HPDE6-E6E7 (cell line): ENCODE data around the gene PARD6B.
"Not testable (repeated sequence)": the region's sequence is repeated elsewhere in the genome, so short reads cannot be mapped to it uniquely, and the experiment has no call there.

Experiments used
- DNase-seq: peaks from one replicate; pipeline ENCODE4 v3.0.0; 2011; ENCODE audit warnings: missing footprints; ENCODE audit errors: extremely low spot score

PARD6B gene

DNA sequence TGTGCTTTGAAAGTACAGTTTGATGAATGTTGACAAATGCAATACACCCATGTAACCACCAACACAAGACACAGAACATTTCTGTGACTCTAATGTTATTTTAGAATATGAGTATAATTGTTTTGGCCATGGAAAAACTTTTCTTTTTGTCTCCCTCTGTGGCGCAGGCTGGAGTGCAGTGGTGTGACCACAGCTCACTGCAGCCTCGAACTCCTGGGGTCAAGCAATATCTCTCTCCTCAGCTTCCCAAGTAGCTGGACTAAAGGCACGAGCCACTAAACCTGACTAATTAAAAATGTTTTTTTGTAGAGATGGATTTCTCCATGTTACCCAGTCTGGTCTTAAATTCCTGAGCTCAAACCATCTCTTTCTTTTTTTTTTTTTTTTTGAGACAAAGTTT is 43.1 kb downstream of the PARD6B start:
- no peak for DNase-seq

GRCh38 chr20:50776122-50776817 is 44.9 kb downstream of the PARD6B start:
- no peak for DNase-seq

DNA sequence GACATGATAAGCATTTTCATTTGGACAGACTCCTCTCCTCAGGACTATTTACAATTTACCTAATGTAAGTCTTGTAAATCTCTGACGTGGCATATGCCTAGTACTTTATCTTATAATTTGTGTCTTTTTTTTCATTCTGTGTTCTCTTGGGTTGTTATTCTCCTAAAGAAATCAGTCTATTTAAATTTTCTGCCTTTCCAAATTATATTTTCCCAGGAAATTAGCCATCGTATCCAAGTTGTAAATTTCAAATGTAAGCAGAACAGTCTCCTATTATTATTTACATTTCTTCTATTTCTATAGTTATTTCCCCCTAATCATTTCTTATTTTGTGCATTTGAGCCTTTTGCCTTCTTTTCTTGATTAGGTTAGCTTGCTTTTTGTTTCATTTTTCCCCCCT is 46.0 kb downstream of the PARD6B start:
- no peak for DNase-seq

- not testable (repeated sequence) for DNase-seq
These were observed 47.6 kb downstream of the PARD6B start for GRCh38 chr20:50778994-50779393.

DNA sequence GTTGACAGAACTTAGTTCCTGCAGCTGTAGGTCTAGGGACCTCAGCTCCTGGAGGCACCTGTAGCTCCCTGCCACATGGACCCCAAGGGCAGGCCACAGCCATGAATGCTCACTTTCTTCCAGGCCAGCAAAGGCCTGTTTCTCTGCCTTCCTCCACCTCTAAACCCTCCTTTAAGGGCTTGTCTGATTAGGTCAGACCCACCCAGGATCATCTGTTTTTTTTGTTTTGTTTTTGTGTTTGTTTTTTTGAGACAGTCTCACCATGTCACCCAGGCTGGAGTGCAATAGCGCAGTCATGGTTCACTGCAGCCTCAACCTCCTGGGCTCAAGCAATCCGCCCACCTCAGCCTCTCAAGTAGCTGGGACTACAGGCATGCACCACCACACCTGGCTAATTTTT is 52.0 kb downstream of the PARD6B start:
- DNase-seq, result no peak

DNA sequence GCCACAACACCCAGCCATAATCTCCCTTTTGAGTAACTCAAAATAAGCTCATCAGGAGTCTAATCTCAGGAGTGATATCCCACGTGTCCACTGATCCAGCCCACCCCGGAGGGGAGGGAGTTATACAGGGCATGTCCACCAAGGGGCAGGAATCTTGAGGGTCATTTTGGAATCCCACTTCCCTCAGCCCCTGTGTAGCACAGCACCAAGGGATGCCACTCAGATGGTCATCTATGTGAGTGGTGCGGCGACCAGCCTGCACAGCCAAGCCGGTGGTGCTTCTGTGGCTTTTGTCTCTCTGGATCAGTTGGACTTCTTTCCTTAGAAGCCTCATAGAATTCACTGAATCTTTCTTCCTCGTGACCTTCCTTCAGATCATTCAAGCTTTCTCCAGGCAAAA is 52.5 kb downstream of the PARD6B start:
- no peak for DNase-seq

DNA sequence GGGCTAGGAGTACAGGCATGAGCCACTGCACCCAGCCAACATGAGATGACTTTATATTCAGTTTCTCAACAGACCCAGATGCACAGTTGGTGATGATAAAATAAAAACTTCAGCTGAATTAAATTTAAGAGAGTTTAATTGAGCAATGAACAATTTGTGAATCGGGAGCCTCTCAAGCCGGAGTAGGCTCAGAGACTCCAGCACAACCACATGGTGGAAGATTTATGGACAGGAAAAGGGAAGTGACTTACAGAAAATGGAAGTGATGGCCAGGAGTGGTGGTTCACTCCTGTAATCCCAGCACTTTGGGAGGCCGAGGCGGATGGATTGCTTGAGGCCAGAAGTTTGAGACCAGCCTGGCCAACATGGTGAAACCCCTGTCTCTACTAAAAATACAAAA is 53.1 kb downstream of the PARD6B start:
- no peak for DNase-seq

DNA sequence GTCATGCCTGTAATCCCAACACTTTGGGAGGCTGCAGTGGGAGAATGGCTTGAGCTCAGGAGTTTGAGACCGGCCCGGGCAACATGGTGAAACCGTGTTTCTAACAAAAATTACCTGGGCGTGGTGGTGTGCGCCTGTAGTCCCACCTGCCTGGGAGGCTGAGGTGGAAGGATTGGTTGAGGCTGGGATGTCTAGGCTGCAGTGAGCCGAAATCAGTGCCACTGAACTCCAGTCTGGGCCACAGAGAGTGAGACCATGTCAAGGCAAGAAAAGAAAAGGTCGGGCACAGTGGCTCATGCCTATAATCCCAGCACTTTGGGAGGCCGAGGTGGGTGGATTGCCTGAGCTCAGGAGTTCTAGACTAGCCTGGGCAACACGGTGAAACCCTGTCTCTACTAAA is 55.3 kb downstream of the PARD6B start:
- no peak for DNase-seq

DNA sequence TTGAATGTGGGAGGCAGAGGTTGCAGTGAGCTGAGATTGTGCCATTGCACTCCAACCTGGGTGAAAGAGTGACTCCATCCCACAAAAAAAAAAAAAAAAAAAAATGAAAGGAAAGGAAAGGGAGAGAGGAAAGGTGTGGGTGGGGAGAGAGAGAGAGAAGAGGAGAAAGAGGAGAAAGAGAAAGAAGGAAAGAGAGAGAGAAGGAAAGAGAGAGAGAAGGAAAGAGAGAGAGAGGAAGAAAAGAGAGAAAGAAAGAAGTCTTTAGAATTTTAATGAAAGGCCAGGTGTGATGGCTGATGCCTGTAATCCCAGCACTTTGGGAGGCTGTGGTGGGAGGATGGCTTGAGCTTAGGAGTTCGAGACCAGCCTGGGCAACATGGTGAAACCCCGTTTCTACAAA is 55.8 kb downstream of the PARD6B start:
- no peak for DNase-seq

GRCh38 chr20:50788045-50788991 is 56.9 kb downstream of the PARD6B start:
- DNase-seq, result peak; percentile 92

GRCh38 chr20:50789968-50790650 is 58.7 kb downstream of the PARD6B start:
- no peak for DNase-seq

DNA sequence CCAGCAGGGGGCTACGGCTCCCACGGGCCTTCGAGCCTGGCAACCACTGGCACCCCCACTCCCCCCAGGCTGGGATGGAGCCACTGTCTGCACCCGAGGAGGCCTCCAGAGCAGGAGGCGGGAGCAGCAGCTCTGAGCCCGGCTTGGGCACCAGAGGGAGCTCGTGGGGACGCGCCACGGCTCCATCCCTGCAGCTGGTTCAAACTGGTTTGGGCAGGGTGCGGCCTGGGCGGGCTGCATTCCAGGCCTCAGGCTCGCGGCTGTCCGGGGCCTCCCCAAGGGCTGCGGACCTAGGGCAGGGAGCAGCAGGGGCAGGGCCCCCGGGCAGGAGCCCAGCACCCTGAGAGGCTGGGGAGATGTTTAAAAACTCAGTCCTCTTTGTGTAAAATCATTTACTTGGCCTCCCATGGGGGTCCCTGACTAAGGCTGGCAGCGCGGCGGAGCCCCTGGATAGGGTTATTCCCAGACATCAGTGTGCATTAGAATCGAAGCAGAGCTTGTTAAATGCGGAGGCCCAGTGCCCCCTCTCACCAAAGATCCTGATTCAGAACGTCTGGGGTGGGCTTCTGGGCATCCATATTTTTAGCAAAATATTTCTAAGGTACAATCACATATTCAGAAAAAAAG is 59.4 kb downstream of the PARD6B start:
- DNase-seq, result peak; percentile 99

GRCh38 chr20:50792708-50793574 is 61.6 kb downstream of the PARD6B start:
- no peak for DNase-seq

DNA sequence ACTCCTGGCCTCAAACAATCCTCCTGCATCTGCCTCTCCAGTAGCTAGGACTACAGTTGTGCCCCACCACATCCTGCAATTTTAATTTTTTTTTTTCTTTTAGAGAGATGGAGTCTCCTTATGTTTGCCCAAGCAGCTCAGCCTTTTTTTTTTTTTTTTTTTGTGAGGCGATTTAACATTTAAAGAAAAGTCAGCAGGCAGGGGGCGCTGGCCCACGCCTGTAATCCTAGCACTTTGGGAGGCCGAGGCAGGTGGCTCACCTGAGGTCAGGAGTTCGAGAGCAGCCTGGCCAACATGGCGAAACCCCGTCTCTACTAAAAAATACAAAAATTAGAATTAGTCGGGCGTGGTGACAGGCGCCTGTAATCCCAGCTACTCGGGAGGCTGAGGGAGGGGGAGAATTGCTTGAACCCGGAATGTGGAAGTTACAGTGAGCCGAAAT is 62.2 kb downstream of the PARD6B start:
- DNase-seq, result not testable (repeated sequence)

- DNase-seq, result no peak
These were observed 62.9 kb downstream of the PARD6B start for GRCh38 chr20:50794181-50794845.

DNA sequence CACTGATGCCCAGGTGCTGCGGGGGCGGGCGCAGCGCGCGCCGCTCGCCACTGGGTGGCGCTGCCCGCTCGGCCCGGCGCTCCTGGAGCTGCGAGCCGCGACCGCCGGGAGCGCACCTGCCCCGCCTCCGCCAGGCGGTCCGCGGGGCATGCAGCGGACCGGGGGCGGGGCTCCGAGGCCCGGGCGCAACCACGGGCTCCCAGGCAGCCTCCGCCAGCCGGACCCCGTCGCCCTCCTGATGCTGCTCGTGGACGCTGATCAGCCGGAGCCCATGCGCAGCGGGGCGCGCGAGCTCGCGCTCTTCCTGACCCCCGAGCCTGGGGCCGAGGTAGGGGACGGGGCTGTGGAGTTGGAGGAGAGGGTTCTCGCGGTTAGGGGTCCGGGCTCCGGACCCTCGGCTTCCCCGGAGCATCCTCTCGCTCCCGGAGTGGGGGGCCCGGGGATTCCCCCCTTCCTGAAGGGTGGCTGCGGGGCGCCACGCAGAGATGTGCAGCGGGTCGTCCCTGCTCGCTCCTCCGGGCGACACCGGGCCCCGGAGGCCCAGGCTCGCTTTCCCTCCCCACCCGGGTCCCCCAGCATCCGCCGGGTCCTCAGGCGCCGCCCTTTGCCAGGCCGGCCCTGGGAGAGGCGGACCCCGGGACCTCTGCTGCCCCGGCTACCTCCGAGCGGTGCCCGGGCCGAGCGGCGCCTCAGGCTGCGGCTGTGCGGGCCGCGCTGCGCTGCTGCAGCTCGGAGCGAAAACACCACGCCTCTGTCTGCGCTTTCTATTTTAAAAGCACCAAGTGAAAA is 63.7 kb downstream of the PARD6B start, which contains the start of gene BCAS4:
TSS of gene BCAS4 (plus strand) at position 216 of the 789 bp plus-strand sequence. CDS start at position 239, 23 bp downstream.
- peak; percentile 99 for DNase-seq

DNA sequence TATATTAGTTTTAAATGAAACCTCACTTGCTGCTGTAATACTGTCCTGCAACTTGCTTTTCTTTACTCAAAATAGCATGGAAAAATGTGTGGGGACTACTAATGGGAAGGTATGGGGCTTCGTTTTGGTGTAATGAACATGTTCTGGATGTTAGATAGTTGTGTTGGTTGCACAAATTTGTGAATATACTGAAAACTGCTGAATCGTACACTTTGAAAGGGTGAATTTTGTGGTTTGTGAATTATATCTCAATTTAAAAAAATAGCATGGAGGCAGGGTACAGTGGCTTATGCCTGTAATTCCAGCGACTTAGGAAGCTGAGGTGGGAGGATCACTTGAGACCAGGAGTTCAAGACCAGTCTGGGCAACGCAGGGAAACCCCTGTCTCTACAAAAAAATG is 65.8 kb downstream of the PARD6B start:
- no peak for DNase-seq

DNA sequence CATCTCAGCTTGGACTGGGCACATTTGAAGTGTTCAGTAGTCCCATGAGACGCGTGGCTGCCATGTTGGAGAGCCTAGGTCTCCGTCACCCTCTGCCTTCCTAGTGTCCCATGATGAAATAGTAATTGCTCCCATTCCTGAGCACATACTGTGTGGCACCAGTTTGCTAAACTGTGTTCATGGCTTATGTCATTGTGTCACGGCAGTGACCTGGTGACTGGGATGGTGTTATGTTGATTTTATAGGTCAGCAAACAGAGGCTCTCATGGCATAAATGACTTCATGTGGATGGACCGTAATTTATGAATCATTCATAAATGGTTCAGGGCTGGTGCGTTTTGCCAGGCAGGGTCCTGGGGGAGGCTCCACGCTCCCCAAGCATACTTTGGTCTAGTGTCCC is 67.3 kb downstream of the PARD6B start:
- no peak for DNase-seq

DNA sequence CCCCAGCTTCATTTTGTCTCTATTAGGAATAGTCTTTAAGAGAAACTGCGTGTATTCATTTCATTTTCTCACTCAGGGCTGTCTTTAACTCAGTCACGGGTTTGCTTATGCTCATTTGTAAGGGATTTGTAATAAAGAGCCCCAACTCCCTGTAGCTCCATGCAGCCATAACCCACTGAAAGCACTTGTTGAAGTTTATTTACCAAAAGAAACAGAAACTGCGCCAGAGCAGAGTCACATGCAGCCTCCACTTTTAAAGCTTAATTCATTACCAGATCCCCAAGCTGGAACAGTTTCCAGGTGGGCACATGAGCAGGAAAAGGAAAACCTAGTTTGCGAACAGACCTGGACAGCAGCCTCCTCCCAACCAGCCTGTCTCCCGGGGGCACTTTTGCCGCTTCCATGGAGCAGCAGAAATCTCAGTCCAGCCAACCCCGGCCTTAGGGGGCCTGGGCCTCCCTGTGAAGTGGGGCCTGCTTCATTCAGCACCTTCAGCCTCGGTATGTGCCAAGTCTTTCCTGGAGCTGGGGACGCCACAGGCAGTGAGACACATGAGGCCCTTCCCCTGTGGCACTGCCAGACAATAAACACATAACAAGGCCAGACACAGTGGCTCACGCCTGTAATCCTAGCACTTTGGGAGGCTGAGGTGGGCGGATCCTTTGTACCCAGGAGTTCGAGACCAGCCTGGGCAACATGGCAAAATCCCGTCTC is 68.0 kb downstream of the PARD6B start:
- DNase-seq, result no peak
